ENCODE results near the gene LSM12.
"Not testable (repeated sequence)": the region's sequence is repeated elsewhere in the genome, so short reads cannot be mapped to it uniquely, and the experiment has no call there.

LSM12 gene

GRCh38 chr17:44066204-44066930 is at the start of gene LSM12:
Gene LSM12 (minus strand): TSS chr17:44066671. CDS start chr17:44066587, 84 bp downstream.
- DNase-seq = peak; percentile 91

- DNase-seq = peak; percentile 26
These were observed 49.3 kb upstream of the LSM12 start for GRCh38 chr17:44115585-44116415.

DNA sequence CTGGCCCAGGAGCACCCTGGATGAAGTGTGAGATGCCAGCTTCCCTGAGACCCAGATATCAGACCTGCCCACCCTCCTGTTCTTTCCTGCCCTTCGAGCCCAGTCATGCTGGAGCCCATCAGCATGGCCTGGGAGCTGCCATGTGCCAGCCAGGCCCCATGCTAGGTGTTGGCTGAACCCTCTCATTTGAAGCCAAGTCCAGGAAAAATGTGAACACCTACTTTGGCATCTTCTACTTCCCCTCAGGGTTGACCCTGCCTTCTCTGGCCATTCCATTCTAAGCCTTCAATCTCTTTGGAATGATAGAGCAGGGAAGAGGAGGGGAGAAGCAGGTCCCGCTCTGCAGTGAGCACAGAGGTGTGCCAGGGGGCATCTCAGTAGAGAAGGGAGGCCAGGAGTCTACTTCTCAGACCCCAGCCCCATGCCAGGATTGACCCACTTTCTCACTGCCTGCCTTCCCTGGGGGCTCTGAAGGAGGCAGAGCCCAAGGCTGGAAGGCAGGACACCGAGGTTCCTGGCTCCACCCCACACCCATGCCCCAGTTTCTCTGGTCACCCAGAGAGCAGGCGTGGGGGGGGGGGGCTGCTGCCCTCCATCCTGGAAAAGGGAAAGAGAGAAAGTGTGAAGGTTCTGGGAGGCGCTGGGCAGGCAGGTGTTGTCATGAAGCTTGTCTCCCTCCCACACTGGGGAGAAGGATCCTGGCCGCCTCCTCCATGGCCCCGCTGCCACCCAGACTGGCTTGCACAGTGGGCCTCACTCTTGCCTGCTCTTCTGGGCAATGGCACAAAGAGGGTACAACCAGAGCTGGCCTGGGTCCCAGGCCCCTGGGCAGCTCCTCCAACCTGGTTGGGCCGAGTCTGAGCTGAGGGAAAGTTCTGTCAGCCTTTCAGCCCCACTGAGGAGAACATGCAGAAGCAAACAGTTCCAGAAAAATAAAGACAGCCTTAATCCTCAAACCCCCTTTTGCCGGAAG is 47.7 kb upstream of the LSM12 start:
- no peak for DNase-seq

DNA sequence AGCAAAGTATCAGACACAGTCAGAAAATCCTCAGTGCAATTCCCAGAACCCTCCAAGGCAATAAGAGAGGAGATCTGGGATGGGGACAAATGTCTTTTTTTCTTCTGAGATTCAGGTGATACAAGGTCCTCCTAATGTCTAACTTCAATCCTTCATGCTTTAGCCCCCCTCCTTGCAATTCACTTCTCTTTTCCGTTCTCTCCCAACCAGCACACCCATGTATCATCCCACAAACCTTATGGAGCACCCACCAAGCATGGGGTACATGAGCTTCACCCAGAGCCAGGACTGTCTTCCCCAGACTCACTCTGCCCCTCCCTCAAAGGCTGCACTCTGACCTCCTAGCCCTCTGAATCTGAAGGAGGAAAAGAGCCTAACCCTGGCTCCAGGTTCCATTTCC is 46.9 kb upstream of the LSM12 start:
- DNase-seq = no peak

DNA sequence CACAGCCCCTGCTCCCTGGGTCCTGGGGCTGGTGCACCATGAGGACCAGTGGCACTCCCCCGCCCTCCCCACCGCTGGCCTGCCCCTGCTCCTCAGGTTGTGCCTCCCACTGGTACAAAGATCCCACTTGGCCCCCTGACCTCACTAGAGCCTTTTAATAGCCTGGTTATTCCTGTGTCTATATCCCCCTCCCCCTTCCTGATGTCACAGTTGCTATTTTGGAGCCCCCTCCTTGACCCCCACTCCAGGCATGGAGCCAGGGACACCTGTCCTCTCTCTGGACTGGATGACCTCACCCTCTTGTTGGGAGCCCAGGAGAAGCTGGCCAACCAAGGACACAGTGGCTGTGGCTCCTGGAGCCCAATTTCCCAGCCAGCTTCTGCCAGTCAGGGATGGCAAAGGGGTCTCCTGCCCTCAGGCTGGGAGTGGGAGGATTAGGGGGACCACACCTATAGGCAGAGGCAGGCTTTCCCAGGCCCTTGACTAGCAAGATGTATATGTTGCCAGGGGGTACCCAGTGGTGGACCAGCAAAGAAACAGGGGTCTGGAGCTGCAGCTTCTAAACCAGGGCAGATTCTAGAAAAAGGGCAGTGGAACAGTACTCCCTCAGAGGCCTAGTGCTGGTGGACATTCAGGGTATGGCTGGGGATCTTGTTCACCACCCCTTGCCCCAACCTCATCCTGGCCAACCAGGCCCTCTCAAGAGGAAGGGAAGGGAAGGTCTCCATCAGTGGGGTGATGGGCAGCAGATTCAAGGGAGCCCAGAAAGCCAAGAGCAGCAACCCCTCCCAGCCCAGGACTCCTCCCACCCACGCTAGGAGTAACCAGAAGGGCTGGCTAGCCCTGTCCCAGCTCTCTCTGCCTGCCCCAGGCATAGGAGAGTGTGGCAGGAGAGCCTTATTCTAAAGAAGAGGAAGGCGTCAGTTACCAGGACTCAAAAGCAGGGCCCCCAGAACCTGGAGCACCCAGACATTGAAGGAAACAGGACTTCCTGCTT is 46.1 kb upstream of the LSM12 start:
- DNase-seq = no peak

DNA sequence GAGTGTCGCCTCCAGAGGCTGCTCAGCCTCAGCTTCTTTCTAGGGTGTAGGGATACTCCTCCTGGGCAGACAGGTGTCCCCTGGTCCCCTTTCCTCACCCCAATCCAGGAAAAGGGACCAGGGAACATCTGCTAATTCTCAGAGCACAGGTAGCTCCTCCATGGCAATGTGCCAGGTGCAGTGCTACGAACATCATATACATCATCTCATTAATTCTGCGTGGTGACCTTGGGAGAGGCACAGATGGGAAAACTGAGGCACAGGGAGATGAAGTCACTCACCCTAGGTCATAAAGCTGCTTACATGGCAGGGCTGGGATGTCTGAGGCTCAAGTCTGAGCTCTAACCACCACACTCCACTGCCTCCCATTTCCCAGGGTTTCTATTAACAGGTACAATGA is 45.3 kb upstream of the LSM12 start:
- no peak for DNase-seq

DNA sequence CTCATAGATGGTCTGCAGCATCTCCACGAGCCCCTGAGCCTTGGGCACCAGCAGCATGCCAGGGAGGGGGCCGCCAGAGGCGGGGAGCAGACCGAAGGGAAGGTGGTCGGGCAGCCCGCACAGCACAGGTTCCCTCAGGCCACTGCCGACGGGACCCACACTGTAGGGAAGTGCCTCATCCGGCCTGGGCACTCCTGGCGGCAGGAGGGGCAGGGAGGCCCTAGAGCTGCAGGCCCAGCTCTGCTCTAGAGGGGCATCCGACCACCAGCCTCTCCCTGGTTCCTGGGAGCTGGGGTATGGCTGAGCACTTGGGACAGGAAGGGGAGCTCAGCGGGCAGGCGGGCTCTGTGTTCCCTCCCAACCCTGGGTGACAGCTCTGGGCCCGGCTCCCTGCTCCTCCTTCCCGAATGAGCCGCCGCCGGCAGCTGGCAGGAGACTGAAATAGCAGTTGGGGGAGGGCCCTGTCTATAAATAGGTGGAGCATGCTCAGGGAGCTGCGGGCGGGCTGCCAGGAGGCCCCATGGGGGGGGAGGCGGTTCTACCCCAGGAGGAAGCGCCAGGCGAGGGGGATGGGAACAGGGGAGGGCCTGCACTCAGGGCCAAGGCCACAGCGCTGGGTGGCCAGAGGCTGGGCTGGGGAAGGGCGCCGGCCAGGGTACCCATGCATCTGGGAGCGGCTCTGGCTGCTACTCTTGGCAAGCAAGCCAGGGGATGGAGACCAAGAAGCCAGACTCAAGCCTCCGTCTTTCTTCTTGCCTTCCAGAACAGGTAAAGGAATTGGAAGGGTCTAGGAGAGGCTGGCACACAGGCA is 44.6 kb upstream of the LSM12 start:
- DNase-seq = peak; percentile 59

DNA sequence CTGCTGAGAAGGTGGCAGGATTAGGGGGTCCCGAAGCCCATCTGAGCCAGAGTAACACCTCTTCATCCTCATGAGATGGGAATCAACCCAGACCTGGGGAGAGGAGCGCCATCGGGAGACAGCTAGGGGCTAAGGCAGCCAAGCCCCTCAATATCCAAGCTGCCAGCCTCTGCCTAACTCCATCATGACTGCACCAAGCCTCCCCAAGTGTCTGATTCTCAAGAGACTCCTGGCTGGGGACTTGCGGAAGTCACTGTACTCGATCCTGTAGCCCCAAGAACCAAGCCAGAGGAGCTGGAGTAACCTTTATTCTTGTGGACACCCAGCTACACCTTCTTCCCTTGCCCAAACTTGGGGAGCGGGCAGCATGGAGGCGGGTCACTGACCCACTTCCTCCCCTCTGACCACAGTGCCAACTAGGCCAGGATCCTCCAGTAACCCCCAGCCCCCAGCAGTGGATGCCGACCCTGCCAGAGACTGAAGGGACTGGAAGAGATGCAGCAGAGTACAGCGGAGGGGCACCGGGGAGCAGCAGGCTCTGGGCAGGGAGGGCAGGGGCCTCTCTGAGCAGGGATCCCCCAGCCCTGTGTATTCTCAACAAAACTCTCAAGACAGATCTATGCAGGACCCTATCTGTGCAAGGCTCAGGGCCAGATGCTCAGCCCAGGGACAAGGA is 43.7 kb upstream of the LSM12 start:
- DNase-seq = no peak

- no peak for DNase-seq
These were observed 42.8 kb upstream of the LSM12 start for GRCh38 chr17:44109312-44109630.

DNA sequence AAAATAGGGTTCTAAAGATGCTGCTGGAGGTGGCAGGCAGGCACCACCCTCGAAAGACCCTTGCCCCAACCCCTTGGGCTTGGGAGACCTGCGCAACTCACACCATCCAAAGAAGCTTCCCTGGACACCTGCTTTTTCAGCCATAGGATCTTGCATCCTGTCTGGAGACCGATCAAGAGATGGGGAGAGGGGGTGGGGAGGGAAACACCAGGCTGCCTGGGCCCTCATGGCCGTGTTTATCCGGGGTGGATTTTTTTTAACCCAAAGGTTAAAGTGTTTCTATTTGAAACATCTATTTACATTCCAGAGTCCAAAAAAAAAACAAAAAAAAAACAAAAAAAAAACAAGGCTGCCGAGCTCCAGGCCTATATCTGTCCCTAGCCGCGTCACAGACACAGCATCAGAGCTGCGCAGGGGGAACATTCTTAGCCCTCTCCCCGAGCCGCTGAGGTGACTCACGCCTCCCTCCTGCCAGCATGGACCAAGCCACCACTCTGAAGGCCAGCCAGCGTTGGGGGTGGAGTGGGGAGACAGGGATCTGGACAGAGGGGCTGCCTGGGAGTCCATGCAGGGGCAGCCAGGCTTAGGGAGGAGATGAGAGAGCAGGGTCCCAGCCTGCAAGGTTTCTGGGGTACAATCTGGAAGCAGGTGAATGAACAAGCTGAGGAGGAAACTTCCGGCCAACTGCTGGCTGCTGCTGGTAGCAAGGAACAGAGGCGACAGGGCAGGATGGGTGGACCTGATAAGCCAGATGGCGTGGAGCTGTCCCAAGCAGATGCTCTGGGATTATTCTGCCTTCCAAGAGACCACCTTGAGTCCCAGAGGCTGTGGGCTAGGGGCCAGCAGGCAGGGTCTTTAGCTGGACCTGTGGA is 42.2 kb upstream of the LSM12 start:
- DNase-seq = no peak

- DNase-seq = no peak
These were observed 40.3 kb upstream of the LSM12 start for GRCh38 chr17:44106801-44107200.

DNA sequence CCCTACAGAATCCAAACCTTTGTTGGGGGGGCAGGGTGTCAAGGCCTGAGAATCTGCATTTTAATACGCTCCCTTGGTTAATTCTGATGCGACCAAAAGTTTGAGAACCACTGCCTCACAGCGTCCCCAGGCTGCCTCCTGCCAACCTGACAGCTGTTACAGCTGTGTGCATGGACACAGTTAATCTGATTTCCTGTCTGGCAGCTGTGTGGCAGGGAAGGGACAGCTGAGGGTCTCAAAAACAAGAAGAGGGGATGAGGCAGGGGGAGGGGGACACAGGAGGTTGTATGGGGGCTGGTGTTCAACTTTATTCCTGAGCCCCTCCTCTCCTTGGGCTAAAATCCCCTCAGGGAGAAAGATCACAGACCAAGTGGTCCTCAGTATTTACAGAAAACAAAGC is 39.5 kb upstream of the LSM12 start:
- DNase-seq = no peak

DNA sequence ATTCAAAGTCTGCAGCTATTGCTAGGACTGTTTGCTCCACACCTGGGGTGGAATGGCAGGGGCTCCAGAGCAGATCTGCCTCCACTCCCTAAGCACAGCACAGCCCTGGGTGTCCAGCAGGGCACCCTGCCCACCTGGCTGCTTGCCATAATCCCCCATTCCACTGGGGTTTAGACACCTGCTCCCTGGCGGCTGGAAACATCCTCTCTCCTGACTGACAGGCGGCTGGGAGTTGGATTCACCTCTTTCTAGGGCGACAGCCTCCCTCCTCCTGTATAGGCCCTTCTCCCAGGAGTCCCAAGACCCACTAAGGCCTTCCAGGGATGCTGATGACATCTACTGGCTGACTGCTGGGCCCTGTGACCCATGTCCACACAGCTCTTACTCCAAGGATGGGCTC is 39.0 kb upstream of the LSM12 start:
- no peak for DNase-seq

DNA sequence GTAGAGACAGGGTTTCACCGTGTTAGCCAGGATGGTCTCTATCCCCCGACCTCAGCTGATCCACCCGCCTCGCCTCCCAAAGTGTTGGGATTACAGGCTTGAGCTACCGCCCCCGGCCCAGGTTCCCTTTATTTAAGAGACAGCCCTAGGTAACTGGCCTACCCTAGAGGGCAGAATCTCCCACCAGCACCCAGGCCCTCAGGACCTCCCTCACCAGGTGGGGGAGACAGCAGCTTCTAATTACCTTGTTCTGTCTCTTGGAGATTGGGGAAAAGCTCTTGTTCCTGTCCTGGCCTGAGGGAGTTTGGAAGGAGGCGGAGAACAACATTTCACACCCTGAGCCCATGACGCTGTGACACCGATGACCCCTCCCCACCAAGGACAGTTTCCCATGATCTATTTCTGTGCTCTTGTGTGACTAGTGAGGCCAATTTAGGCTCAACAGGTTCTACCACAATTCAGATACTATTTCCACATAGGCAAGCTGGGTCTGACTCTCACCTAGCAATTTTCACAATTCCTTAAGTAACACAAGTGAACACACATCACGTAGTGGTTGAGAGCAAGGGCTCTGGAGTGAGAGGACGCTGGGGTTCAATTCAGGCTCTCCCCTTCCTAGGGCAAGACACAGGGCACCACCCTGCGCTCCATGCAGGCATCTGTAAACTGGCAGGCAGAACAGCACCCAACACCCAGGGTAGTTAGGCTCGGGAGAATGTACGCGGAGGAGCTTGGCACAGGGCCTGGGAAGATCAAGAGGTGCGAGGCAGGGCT is 36.6 kb upstream of the LSM12 start:
- DNase-seq = no peak

GRCh38 chr17:44101858-44102257 is 35.4 kb upstream of the LSM12 start:
- not testable (repeated sequence) for DNase-seq

DNA sequence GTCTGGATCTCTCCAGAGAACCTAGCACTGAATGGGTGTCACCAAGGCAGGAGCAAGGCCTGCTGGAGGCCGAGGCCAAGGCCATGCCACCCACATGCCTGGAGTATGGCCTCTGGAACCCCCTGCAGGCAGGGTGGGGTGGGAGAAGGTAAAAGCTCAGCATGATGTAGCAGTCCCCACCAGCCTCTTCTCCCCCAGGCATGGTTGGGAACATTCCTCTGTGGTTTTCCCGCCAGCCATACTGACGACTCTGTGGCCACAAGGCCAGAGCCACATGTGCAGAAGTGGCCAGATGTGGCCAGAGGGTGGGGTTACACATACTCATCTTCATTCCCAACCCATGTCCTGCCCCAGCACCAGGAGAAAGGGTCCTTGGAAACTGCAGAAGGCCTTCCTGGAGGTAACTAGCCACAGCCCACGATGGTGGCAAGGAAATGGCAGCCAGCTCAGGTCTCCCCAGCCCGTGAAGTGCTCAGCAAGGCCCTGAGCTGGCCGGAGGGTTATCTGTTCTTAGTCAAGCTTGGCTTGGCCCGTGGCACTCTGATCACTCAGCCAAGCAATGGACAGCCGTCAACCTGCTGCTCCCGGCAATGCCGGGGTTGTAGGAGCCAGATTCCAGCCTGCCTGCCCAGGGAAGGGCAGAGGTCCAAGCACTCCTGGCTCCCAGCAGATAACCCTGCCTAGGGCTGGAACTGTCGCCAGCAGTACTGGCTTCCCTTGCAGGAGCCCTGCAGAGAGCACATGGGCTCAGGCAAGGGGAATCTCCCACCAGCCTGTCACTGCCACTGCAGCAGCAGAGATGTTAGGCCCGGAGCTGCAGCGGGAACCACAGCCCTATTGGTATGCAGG is 30.9 kb upstream of the LSM12 start:
- no peak for DNase-seq

DNA sequence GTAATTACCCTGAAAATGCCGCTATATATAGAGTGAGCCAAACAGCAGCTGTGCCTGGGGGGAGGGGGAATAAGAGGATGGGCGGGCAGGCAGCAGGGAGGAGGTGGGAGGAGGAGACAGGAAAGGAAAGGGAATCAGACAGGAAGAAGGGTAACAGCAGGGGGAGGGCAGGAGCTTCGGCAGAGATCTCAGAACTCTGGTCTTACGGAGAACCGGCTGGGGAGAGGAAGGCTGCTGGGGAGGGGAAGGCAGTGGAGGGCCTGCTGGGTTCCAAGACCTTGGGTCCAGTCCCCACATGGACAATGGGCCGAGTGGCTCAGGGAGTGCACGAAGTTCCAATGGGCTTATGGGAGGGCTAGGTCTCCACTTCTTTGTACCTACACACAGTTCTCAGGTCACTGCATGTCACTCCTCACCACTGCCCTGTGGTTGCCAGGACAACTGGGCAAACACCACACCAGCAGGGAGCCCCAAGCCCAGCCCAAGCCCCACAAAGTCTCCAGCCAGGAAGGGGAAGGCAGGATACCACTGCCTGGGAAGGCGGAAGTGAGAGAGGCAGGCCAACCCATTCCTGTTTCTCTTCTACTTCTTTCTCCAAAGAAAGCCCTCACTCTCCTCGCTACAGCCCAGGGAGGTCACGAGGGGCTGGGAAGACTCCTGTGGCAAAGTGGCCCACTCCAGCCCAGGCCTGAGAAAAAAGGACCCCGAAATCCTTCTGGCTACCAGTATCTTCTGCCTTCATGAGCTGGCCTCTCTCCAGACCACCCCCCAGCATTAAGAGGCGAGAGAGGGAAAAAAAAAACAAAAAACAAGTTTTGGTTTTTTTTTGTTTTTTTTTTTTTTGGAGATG is 29.4 kb upstream of the LSM12 start:
- DNase-seq = peak; percentile 17

Measured in CD4-positive, alpha-beta T cell treated with Interleukin-10 for 1 hour (primary cell).